Gastrocnemius medialis (tissue), 4 donors: ENCODE data around the gene PAGR1. TPM values are rescaled to one million over a fixed set of nuclear protein-coding genes. Genes with fewer than 3 reads are reported as not detected.

Experiments
- ATAC-seq, 2 donors: fragments of 150-250 bp; one replicate each; pipeline ENCODE4 v1.9.1; 2016
- DNase-seq, 2 donors: peaks; one replicate each; pipeline ENCODE4 v3.0.0-alpha.2; 2019
- H3K27ac ChIP-seq, 4 donors: fragments of 200-600 bp; sonication (generic); 1 replicate in 1 of 4; 2 replicates in 3 of 4; pipeline ENCODE4 v1.5.1; 2016 to 2018; ENCODE audit warnings: mild to moderate bottlenecking in 2 of 4, moderate library complexity in 1 of 4
- H3K27me3 ChIP-seq, 3 donors: fragments of 200-600 bp; sonication (generic) in 2 of 3; 1 replicate in 1 of 3; 2 replicates in 2 of 3; pipeline versions ENCODE4 v1.5.1 to v1.6.0; 2016 to 2019; ENCODE audit warnings: mild to moderate bottlenecking in 1 of 3, moderate library complexity in 1 of 3
- H3K36me3 ChIP-seq, 2 donors: fragments of 200-600 bp; sonication (generic) in 1 of 2; one replicate each; pipeline ENCODE4 v1.5.1; 2017 to 2018
- H3K4me1 ChIP-seq, 2 donors: fragments of 200-600 bp; sonication (generic) in 1 of 2; one replicate each; pipeline ENCODE4 v1.5.1; 2016 to 2017; ENCODE audit warnings: mild to moderate bottlenecking in 2 of 2
- H3K4me3 ChIP-seq, 4 donors: fragments of 200-600 bp; sonication (generic) in 3 of 4; 1 replicate in 1 of 4; 2 replicates in 3 of 4; pipeline ENCODE4 v1.5.1; 2016 to 2019; ENCODE audit warnings: mild to moderate bottlenecking in 2 of 4
- H3K9me3 ChIP-seq, 3 donors: fragments of 200-600 bp; sonication (generic) in 2 of 3; 1 replicate in 1 of 3; 2 replicates in 2 of 3; pipeline ENCODE4 v1.5.1; 2016 to 2019
- CTCF ChIP-seq, 5 experiments: fragments of 450-650 bp in 3 of 5; fragments of 200-600 bp in 2 of 5; sonication (generic) in 2 of 5; IDR thresholded peaks in 4 of 5; conservative IDR thresholded peaks in 1 of 5; 1 replicate in 4 of 5; 2 replicates in 1 of 5; pipeline ENCODE4 v1.5.1; 2016 to 2019; ENCODE audit warnings: antibody characterized with exemption in 5 of 5, mild to moderate bottlenecking in 3 of 5, moderate library complexity in 3 of 5
- POLR2A ChIP-seq, 2 donors: fragments of 450-650 bp; IDR thresholded peaks; one replicate each; pipeline ENCODE4 v1.6.1; 2017; ENCODE audit warnings: antibody characterized with exemption in 2 of 2, mild to moderate bottlenecking in 2 of 2, moderate library complexity in 2 of 2
- in situ Hi-C, 4 donors: fragments of 200-750 bp; cut with MboI; loops; one replicate each; pipeline versions ENCODE4 v1.15.0 to v1.8.0; 2017; ENCODE audit warnings: low sequenced_read_pairs in 4 of 4
- intact Hi-C: fragments of 100-400 bp; cut with DNase I; formaldehyde crosslinking; loops from one replicate; pipeline ENCODE4 v1.15.1; 2023; ENCODE audit warnings: low total_unique reads
- total RNA-seq, 4 donors: library from RNA; depleted of rRNA; stranded (reverse); fragments of >200 nt; gene quantifications; one replicate each; pipeline versions ENCODE4 v1.1.0 to v1.2.3, GENCODE V29; 2016

PAGR1 gene
- total RNA-seq, 4 donors from 2014 or later = 15.5 to 29.2 (median 21.7) TPM

GRCh38 chr16:29820271-29820701 is 4.3 kb downstream of the PAGR1 start, which contains the start of gene MVP:
Gene MVP, plus strand, starts transcription at chr16:29820462. Its CDS starts 10,088 bp downstream, at chr16:29830550.
- Histone ChIP-seq H3K9me3 (no peaks in the 10 kb centered on the region), H3K36me3 (peaks cover 0 to 14% of the 10 kb centered on the region in 2 donors), H3K27ac (peak within 1 kb of the TSS; percentile 80 to 85 (median 84)), H3K4me1 (peaks cover 68 to 72% of the 10 kb centered on the region in 2 donors), H3K4me3 (peak within 1 kb of the TSS; percentile 61 to 76 (median 72)), H3K27me3 (no peaks in the 10 kb centered on the region)
- ATAC-seq (no peak), DNase-seq (peak; percentile 56 to 61)
- TF ChIP-seq POLR2A (IDR thresholded peaks at IDR 0.05) (peak in 1 of 2 donors; percentile 38), CTCF (IDR thresholded peaks at IDR 0.05 in 4 of 5, conservative IDR thresholded peaks at IDR 0.05 in 1 of 5) (no peak)
- intact Hi-C loops = loop anchor here (2.0 kb wide), 1 partner anchor 15 kb away; no protein-coding TSS in a partner anchor
- in situ Hi-C loops = no loop called here

- peak overlapping the region; percentile 80 to 85 (median 84) for H3K27ac ChIP-seq
- H3K36me3 ChIP-seq = peaks cover 0 to 14% of the 10 kb centered on the region in 2 donors
- intact Hi-C loops = loop anchor here (2.0 kb wide), 1 partner anchor 16 kb away; no protein-coding TSS in a partner anchor
- H3K4me3 ChIP-seq = peak overlapping the region; percentile 61 to 76 (median 72)
- no peak for ATAC-seq
- DNase-seq = peak in 1 of 2 donors; percentile 52
- TF ChIP-seq CTCF (IDR thresholded peaks at IDR 0.05 in 4 of 5, conservative IDR thresholded peaks at IDR 0.05 in 1 of 5) (no peak), POLR2A (IDR thresholded peaks at IDR 0.05) (peak in 1 of 2 donors; percentile 13)
- in situ Hi-C loops = no loop called here
- H3K4me1 ChIP-seq = peaks cover 72 to 77% of the 10 kb centered on the region in 2 donors
- no peaks in the 10 kb centered on the region for H3K9me3 ChIP-seq
- no peaks in the 10 kb centered on the region for H3K27me3 ChIP-seq
Measured at GRCh38 chr16:29820730-29821642, 5.0 kb downstream of the PAGR1 start.

- DNase-seq = no peak
- H3K27me3 ChIP-seq = no peaks in the 10 kb centered on the region
- H3K9me3 ChIP-seq = no peaks in the 10 kb centered on the region
- H3K27ac ChIP-seq = peak overlapping the region; percentile 80 to 85 (median 84)
- intact Hi-C loops (loop anchor here (2.0 kb wide), 1 partner anchor 17 kb away; no protein-coding TSS in a partner anchor), in situ Hi-C loops (no loop called here)
- H3K4me3 ChIP-seq = peak overlapping the region; percentile 61 to 76 (median 72)
- ATAC-seq = peak in 1 of 2 donors; percentile 29
- peaks cover 76% of the 10 kb centered on the region in 2 donors for H3K4me1 ChIP-seq
- TF ChIP-seq POLR2A (IDR thresholded peaks at IDR 0.05) = no peak
- H3K36me3 ChIP-seq = peaks cover 0 to 14% of the 10 kb centered on the region in 2 donors
Measured at GRCh38 chr16:29821643-29822115, 5.7 kb downstream of the PAGR1 start.

- Histone ChIP-seq H3K27ac (peak overlapping the region; percentile 63 to 71 (median 68)), H3K9me3 (no peaks in the 10 kb centered on the region), H3K27me3 (no peaks in the 10 kb centered on the region), H3K36me3 (peaks cover 0 to under 1% of the 10 kb centered on the region in 2 donors), H3K4me3 (peak overlapping the region in 1 of 4 donors; percentile 5), H3K4me1 (peaks cover 55 to 60% of the 10 kb centered on the region in 2 donors)
- DNase-seq (no peak), ATAC-seq (no peak)
- intact Hi-C loops (no loop called here), in situ Hi-C loops (no loop called here)
- no peak for TF ChIP-seq CTCF (IDR thresholded peaks at IDR 0.05 in 4 of 5, conservative IDR thresholded peaks at IDR 0.05 in 1 of 5)
- no peak for TF ChIP-seq POLR2A (IDR thresholded peaks at IDR 0.05)
Measured at GRCh38 chr16:29824589-29825144, 8.7 kb downstream of the PAGR1 start.
